IMR-90 (cell line): ENCODE results near the gene CXorf38.

Experiments
- CHD1 ChIP-seq: IDR thresholded peaks from 2 replicates; pipeline ENCODE4 v1.6.1; 2012; ENCODE audit warnings: low read depth, low read length, improper control_type of control experiment
- CTCF ChIP-seq: conservative IDR thresholded peaks from 2 replicates; pipeline ENCODE4 v1.5.1; 2012; ENCODE audit warnings: mild to moderate bottlenecking, low read depth, low read length, improper control_type of control experiment
- POLR2A ChIP-seq: IDR thresholded peaks from 2 replicates; pipeline ENCODE4 v1.6.1; 2012; ENCODE audit warnings: mild to moderate bottlenecking, low read depth, low read length
- RAD21 ChIP-seq: IDR thresholded peaks from 2 replicates; pipeline ENCODE4 v1.6.1; 2012; ENCODE audit warnings: low read length, improper control_type of control experiment

GRCh38 chrX:40688929-40689328, 41.6 kb upstream of the CXorf38 start:
- no peak for TF ChIP-seq CTCF
- TF ChIP-seq RAD21: no peak
- TF ChIP-seq CHD1: no peak
- no peak for TF ChIP-seq POLR2A
